ENCODE data around the gene ZMYND10.
A peak's percentile ranks its signal among the peaks of the same experiment; 100 is the strongest.

ZMYND10 gene

GRCh38 chr3:50370594-50370993 lies 25.1 kb upstream of the ZMYND10 start:
- DNase-seq: no peak

DNA sequence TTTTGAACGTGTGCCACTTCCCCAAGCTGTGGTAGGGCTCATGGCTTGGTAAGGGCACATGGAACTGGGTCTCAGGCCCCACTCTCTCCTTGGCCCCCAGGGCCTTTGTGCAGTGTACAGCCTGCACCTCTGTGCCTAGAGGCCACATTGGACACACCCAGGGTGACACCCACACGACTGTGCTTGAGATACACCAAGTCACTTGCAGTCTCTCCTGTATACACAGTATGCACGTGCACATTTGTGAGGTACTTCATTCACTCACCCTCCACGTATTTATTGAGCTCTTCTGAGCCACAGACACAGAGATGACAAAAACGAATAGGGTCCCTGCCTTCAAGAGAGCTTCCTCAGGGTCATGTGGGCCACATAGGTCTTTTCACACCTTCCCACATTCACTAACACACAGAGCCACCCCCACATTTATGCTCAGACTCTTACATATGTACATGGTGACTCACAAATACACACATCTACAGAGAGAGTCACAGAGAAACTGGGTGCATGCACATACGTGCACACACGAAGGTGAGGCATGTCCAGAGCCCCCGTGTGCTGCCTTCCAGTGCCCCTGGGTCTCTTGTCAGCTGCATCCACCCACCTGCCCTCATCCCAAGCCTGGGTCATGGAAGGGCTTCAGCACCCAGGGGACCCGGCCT lies 23.6 kb upstream of the ZMYND10 start:
- DNase-seq: no peak

DNA sequence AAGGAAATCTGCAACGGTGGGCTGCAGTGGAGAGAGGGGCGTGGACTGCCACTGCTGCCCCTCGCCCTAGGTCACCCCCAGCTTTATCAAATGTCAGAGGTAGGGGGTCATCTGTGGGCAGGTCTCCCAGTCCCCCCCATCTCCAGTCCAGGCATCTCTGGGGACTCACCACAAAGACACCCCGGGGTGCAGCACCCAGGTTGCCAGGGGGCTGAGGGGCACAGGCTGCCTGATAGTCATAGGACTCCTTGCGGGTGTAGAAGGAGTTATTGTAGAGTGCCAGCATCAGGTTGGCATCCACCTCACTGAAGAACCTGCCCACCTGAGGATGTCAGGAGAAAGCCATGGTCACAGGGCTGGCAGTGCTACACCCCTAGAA lies 20.3 kb upstream of the ZMYND10 start:
- DNase-seq: no peak

DNA sequence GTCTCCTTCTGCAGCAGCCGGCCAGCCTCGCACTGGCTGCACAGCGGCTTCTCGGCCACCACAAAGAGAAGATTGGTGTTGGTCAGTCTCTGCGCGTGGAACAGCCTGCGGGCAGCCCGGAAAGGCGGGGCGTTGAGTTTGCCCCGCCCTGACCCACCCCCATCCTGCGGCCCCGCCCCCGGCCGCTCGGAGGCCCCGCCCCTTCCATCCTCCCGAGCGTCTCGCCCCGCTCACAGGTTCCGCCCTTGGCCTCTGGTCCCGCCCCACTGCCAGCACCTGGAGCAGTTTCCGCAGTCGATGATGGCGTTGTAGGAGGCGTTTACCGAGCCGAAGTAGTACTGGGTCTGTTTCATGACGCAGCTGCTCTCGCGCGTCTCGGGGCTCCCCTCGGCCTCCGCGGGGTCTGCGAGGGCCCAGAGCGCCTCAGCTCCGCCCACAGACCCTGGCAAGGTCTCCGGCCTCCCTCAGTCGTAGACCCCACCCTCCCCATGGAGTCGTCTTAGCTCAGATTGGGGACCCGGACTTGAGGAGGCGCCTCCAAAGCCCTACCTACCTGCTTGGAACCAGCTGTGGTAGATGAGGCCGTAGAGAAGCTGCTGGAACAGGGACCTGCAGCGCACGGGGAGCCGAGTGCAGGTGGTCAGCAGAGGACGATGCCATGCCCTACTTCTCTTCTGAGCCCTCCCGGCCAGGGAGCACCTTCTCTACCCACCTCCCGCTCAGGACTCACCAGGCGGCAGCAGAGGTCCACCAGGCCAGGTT lies 19.7 kb upstream of the ZMYND10 start:
- peak; percentile 52 for DNase-seq

DNA sequence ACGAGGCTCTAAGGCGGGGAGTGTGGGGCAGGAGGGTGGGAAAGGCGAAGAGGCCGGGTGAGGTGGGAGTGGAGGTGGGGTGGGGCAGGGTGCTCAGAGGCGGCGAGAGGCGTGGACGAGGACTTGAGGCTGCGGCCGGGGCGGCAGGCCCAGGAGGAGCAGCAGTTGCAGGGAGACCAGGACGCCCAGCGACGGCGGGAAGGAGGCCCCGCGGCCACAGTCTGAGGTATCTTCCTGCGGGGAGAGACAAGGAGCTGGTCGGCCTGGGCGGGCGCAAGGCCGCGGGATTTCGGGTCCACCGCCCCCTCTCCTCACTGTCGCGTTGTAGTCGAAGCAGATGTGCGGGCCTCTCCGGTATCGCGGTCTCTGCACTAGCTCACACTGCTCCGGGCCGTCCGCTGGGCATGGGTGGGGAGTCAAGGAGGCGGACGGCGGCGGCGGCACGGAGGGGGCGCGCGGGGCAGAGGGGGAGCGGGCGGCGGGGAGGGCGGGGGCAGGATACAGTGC lies 19.1 kb upstream of the ZMYND10 start:
- DNase-seq: no peak

- no peak for DNase-seq
These were observed 14.2 kb upstream of the ZMYND10 start for GRCh38 chr3:50359760-50360110.

DNA sequence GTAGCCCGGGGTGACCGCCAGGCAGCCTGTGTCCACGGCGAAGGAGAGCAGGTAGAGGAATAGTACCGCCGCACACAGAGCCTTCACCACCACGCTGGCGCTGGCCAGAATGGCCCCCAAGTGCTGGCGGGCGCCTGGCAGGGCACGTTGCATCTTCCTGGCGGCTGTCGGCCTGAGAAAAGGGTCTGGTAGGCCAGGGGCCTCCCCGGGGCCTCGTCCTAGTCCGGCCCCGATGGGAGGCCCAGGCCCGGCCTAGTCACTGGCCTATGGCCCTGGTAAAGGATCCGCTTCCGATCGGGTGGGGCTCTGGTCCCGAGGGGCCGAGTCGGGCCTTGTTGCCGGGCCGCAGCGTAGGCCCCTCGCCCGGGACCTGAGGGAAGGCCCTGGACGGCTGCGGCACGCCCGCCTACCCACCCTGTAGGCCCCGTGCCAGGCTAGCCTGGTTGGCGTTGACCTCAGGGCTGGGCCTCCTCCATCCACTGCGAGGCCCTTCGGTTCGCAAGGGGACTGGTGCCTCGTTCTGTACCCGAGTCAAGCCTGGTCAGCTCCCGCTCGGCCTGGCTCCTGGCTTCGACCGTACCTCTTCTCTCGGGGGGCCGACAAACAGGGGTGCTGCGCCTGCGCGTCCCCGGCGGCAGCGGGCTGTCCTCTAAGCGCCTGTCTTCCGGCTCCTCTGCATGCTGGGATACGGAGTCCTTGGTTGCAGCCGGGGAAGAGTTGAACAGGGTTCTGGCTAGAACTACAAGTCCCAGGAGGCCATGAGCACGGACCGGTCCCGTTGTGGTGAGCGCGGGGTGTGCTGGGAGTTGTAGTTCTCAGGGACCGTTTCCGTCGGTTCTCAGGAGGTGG lies 13.6 kb upstream of the ZMYND10 start, which contains the start of gene TMEM115:
Gene TMEM115 (minus strand): TSS at position 611 of the 849 bp plus-strand sequence. CDS start 458 bp downstream, at position 153.
- peak; percentile 87 for DNase-seq

- no peak for DNase-seq
These were observed 12.9 kb upstream of the ZMYND10 start for GRCh38 chr3:50358355-50358910.

- no peak for DNase-seq
These were observed 11.9 kb upstream of the ZMYND10 start for GRCh38 chr3:50357481-50357880.

DNA sequence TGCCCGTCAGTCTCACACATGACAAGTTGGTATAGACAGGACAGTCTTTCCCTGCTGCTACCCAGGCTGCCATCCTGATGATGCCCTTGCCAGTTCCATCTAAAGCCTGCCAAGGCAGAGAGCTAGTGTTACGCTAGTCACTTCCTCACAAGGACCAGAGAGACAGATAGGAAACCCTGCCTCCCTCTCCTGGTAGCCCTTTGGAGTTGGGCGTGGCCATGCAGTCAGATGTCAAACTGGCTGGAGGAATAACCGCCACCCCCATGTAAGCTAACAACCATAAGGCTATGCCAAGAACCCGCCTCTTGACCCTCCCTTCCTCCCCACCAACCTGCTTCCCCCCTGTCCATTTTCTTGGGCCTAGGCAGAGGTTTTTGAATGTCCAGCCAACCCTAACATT lies 11.0 kb upstream of the ZMYND10 start:
- no peak for DNase-seq

DNA sequence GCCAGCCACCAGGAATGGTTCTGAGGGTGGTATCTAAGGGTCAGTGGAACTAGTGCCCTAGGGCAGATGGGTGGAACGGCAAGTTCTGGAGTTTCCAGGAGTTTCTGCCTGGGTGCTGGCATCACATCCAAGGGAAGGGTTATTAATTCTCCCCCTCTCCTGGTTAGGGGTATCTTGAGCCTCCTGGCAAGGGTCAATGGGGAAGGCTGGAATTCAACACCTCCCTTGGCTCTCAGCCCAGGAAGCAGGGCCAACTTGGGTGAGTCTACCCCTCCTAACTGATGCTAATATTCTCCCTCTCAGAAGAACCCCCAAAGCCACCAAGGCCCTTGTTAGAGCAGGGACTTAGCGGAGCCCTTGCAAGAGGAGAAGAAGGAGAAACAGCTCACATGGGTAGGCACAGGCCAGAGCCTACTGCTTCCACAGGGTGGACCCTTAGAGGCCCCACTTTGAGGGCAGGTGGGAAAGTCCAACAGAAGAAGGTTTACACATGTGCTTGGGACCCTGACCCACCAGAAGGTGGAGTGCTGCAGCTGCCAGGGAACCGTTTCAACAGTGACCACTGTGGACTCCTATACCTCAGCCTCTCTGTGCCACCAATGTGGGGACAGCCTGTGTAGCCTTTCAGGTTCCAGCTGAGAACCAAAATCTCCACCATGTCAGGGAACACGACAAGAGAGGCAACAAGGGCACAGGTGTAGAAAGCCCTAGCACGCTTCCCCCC lies 10.5 kb upstream of the ZMYND10 start:
- no peak for DNase-seq

GRCh38 chr3:50354850-50355249 lies 9.3 kb upstream of the ZMYND10 start:
- no peak for DNase-seq

DNA sequence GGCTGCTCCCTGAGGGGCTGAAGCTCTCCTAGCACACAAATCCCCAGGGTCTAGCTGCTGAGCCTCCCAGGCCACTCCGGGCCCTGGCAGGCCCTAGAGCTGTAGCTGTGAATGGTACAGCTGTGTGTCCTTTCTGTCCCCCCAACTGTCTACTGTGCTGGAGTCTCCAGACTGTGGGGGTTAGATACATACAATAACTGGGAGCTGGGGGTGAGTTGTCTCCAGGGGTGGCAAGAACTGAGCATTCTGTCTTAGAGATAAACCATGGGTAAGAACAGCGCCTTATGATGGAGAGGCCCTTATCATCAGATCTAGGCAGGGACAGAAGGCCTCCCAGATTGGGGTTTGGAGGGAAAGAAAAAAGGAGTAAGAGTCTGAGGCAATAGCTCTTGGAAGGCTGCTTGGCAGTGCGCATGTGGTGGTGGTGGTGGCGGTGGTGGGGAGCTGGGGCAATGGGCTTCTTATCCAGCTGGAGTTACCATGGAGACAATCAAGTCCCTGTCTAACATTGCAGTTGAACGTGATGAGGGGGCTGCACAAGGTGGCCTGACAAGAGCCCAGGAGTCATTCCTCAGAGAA lies 8.7 kb upstream of the ZMYND10 start:
- no peak for DNase-seq

DNA sequence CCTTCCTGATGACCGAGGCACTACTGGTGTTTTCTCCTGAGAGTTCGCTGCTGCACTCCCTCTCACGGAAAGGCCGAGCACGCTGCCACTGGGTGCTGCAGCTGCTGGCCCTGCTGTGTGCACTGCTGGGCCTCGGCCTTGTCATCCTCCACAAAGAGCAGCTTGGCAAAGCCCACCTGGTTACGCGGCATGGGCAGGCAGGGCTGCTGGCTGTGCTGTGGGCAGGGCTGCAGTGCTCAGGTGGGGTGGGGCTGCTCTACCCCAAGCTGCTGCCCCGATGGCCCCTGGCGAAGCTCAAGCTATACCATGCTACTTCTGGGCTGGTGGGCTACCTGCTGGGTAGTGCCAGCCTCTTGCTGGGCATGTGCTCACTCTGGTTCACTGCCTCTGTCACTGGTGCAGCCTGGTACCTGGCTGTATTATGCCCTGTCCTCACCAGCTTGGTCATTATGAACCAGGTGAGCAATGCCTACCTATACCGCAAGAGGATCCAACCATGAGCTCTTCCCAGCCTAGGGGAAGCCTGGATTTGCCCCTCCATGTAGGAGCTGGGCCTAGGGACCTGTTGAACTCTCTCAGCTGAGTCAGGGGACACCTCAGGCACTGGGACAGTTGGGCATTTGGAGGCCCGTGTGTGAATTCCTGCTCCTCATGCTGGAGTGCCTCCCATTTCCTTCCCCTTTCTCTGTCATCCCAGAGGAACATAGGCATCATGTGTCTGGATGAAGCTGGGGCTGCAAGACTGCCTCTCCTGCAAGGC lies 7.9 kb upstream of the ZMYND10 start:
- DNase-seq: no peak

- DNase-seq: no peak
These were observed 7.2 kb upstream of the ZMYND10 start for GRCh38 chr3:50352781-50353180.

DNA sequence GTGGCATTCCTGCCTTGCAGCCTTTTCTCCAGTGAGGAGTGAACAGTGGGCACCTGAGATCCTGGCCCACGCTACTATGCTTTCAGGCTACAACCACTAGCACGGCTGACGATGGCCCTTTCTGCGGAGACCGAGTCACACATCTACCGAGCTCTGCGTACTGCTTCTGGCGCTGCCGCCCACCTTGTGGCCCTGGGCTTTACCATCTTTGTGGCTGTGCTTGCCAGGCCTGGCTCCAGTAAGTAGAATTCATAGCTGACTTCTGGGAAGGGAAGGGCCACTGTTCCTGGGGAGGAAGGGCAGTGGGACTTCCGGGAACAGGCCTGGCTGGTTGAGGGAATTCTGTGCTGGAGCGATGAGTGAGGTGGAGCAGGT lies 5.8 kb upstream of the ZMYND10 start:
- DNase-seq: no peak

- peak; percentile 75 for DNase-seq
These were observed 5.2 kb upstream of the ZMYND10 start, which contains the start of the genes CYB561D2 and NPRL2 for GRCh38 chr3:50350527-50351322. Gene CYB561D2 (plus strand): TSS chr3:50350862. CDS start chr3:50351434, 572 bp downstream. Gene NPRL2 (minus strand): TSS chr3:50350775. CDS start chr3:50350652, 123 bp downstream.

GRCh38 chr3:50350213-50350526 lies 4.6 kb upstream of the ZMYND10 start:
- DNase-seq: no peak

- DNase-seq: peak; percentile 49
These were observed 1.8 kb upstream of the ZMYND10 start for GRCh38 chr3:50347187-50347813.

DNA sequence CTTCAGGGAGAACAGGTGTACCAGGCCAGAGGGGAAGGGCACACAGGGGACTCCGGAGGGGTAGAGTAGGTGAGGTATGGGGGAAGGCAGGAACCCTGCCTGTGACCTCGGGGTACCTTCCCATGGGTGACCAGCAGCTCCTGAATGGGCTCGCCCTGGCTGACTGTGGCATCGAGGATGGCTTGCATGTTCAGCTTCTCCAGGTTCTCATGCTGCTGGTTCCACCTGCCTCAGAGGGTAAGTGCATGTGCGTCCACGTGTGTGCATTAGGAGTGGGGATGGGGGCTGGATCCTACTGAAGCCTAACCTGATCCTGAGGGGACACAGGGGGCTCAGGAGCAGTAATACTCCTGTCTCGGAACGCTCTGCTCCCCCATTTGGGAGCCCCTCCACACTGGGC lies 524 bp downstream of the ZMYND10 start:
- DNase-seq: no peak
